SH-SY5Y (cell line): ENCODE measurements around the gene AGL.

ENCODE experiments used
- GATA2 ChIP-seq: IDR thresholded peaks from 2 replicates; pipeline ENCODE4 v1.6.1; 2011; ENCODE audit warnings: mild to moderate bottlenecking, low read depth, low read length
- GATA3 ChIP-seq: IDR thresholded peaks from 2 replicates; pipeline ENCODE4 v1.6.1; 2011; ENCODE audit warnings: low read depth, mild to moderate bottlenecking, low read length, moderate library complexity

DNA sequence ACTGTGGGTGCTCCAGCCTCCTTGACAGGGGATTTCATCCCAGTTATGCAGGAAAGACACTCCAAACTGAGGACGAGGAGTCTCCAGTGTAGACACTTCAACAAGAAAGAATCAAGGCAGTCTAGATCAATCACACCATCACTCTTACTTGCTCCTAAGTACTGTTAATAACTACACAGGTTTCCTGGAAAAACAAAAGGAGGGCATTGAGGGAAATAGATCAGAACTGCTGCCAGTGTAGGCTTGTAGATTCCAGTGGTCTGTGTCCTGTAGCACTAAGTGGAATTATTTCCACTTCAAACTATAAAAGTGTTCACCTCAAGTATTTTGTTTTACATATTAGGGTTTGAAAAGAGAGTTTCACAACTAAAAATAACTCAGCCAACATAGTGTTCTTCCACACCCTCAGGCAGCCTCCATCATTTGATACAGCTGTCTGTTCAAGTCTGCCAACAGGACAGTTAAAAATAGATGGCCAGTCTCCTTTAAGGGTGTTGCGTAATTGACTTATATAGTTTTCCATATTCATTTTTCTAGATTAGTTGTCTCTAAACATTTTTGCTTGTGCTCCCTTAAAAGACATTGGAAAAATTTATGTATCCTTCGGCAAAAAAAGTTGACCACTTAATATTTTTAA lies 32.0 kb upstream of the AGL start:
- no peak for TF ChIP-seq GATA2
- TF ChIP-seq GATA3 = no peak
